ENCODE measurements around the gene USP12. TPM values are rescaled to one million over a fixed set of nuclear protein-coding genes. Genes with fewer than 3 reads are reported as not detected.

Gene USP12
- total RNA-seq, 1 donor from 2014 or later: 17.9 TPM

- DNase-seq (ENCODE audit: low read depth) (peak; percentile 90), FAIRE-seq (no peak)
- no peak for TF ChIP-seq CTCF (IDR thresholded peaks at IDR 0.05; ENCODE audit: insufficient read depth, low read length, severe bottlenecking)
- H3K36me3 ChIP-seq (ENCODE audit: control insufficient read depth, insufficient read depth, low read length): no peaks in the 10 kb centered on the region
- H3K27me3 ChIP-seq (ENCODE audit: control insufficient read depth, insufficient read depth, low read length): no peaks in the 10 kb centered on the region
- H3K4me3 ChIP-seq (ENCODE audit: low read depth, low read length): no peak overlapping the region
These were observed 117.6 kb downstream of the USP12 start for GRCh38 chr13:27053902-27054595.

GRCh38 chr13:27053210-27053884 is 118.3 kb downstream of the USP12 start:
- FAIRE-seq (no peak), DNase-seq (ENCODE audit: low read depth) (no peak)
- Histone ChIP-seq H3K4me3 (ENCODE audit: low read depth, low read length) (no peak overlapping the region), H3K27me3 (ENCODE audit: control insufficient read depth, insufficient read depth, low read length) (no peaks in the 10 kb centered on the region), H3K36me3 (ENCODE audit: control insufficient read depth, insufficient read depth, low read length) (no peaks in the 10 kb centered on the region)
- no peak for TF ChIP-seq CTCF (IDR thresholded peaks at IDR 0.05; ENCODE audit: insufficient read depth, low read length, severe bottlenecking)

GRCh38 chr13:27052551-27053208 is 118.9 kb downstream of the USP12 start:
- no peak overlapping the region for H3K4me3 ChIP-seq (ENCODE audit: low read depth, low read length)

GRCh38 chr13:27047081-27047480 is 124.5 kb downstream of the USP12 start:
- Histone ChIP-seq H3K36me3 (ENCODE audit: control insufficient read depth, insufficient read depth, low read length) (no peaks in the 10 kb centered on the region), H3K27me3 (ENCODE audit: control insufficient read depth, insufficient read depth, low read length) (no peaks in the 10 kb centered on the region), H3K4me3 (ENCODE audit: low read depth, low read length) (no peak overlapping the region)
- TF ChIP-seq CTCF (IDR thresholded peaks at IDR 0.05; ENCODE audit: insufficient read depth, low read length, severe bottlenecking): no peak
- DNase-seq (ENCODE audit: low read depth) (no peak), FAIRE-seq (no peak)

More at GRCh38 chr13:27052551-27053208, 118.9 kb downstream of the USP12 start:
- H3K27me3 ChIP-seq (ENCODE audit: control insufficient read depth, insufficient read depth, low read length): no peaks in the 10 kb centered on the region
- H3K36me3 ChIP-seq (ENCODE audit: control insufficient read depth, insufficient read depth, low read length): no peaks in the 10 kb centered on the region
- DNase-seq (ENCODE audit: low read depth) (no peak), FAIRE-seq (no peak)
- TF ChIP-seq CTCF (IDR thresholded peaks at IDR 0.05; ENCODE audit: insufficient read depth, low read length, severe bottlenecking): no peak

- no peak for DNase-seq (ENCODE audit: low read depth)
- FAIRE-seq: no peak
- no peak for TF ChIP-seq CTCF (IDR thresholded peaks at IDR 0.05; ENCODE audit: insufficient read depth, low read length, severe bottlenecking)
- Histone ChIP-seq H3K36me3 (ENCODE audit: control insufficient read depth, insufficient read depth, low read length) (no peaks in the 10 kb centered on the region), H3K27me3 (ENCODE audit: control insufficient read depth, insufficient read depth, low read length) (no peaks in the 10 kb centered on the region), H3K4me3 (ENCODE audit: low read depth, low read length) (no peak overlapping the region)
These were observed 126.6 kb downstream of the USP12 start for GRCh38 chr13:27044837-27045570.
